Nephron (organoid): Measurements from ENCODE around the gene RPP25L.

Source experiments
- H3K27ac Mint-ChIP-seq, 3 experiments: 2 replicates each; pipeline ENCODE4 v1.8.0; 2020; ENCODE audit warnings: mixed read lengths in 3 of 3, mild to moderate bottlenecking in 2 of 3, moderate library complexity in 1 of 3
- H3K27me3 Mint-ChIP-seq: 2 replicates; pipeline ENCODE4 v1.8.0; 2021; ENCODE audit warnings: low read depth, mild to moderate bottlenecking, moderate library complexity, mixed read lengths
- H3K36me3 Mint-ChIP-seq: 2 replicates; pipeline ENCODE4 v1.8.0; 2020; ENCODE audit warnings: low read depth, mixed read lengths
- H3K4me1 Mint-ChIP-seq: 2 replicates; pipeline ENCODE4 v1.8.0; 2020; ENCODE audit warnings: mixed read lengths
- H3K4me3 Mint-ChIP-seq, 3 experiments: 2 replicates each; pipeline ENCODE4 v1.8.0; 2020; ENCODE audit warnings: mild to moderate bottlenecking in 3 of 3, mixed read lengths in 3 of 3, moderate library complexity in 2 of 3
- H3K9me3 Mint-ChIP-seq: 2 replicates; pipeline ENCODE4 v1.8.0; 2020; ENCODE audit warnings: mixed read lengths
- CTCF ChIP-seq, 3 experiments: fragments of 200-600 bp; sonication (generic); IDR thresholded peaks; one replicate each; pipeline ENCODE4 v1.5.0; 2021; ENCODE audit warnings: antibody characterized with exemption in 3 of 3; ENCODE audit not compliant: unreplicated experiment in 3 of 3

RPP25L gene

GRCh38 chr9:34581318-34581717, 30.6 kb downstream of the RPP25L start:
- Mint-ChIP-seq H3K36me3 (no peaks in the 10 kb centered on the region), H3K27me3 (peaks cover 53% of the 10 kb centered on the region), H3K4me1 (peaks cover 76% of the 10 kb centered on the region), H3K4me3 (peak overlapping the region in 2 of 3 experiments; percentile 17 to 47), H3K9me3 (no peaks in the 10 kb centered on the region), H3K27ac (peak overlapping the region; percentile 92 to 96 (median 94))
- TF ChIP-seq CTCF (IDR thresholded peaks at IDR 0.05; ENCODE audit: unreplicated experiment in 3 of 3), result no peak

- Mint-ChIP-seq H3K9me3 (no peaks in the 10 kb centered on the region), H3K27me3 (peaks cover 51% of the 10 kb centered on the region), H3K27ac (peak overlapping the region; percentile 92 to 96 (median 94)), H3K36me3 (no peaks in the 10 kb centered on the region), H3K4me1 (peaks cover 78% of the 10 kb centered on the region), H3K4me3 (peak overlapping the region; percentile 17 to 50 (median 47))
- no peak for TF ChIP-seq CTCF (IDR thresholded peaks at IDR 0.05; ENCODE audit: unreplicated experiment in 3 of 3)
Observed at GRCh38 chr9:34580358-34580757, 31.5 kb downstream of the RPP25L start.

- TF ChIP-seq CTCF (IDR thresholded peaks at IDR 0.05; ENCODE audit: unreplicated experiment in 3 of 3), result no peak
- H3K27ac Mint-ChIP-seq, result peak overlapping the region; percentile 92 to 96 (median 94)
- peak overlapping the region; percentile 50 to 62 (median 60) for H3K4me3 Mint-ChIP-seq
- H3K9me3 Mint-ChIP-seq, result no peaks in the 10 kb centered on the region
- H3K27me3 Mint-ChIP-seq, result peaks cover 49% of the 10 kb centered on the region
- no peaks in the 10 kb centered on the region for H3K36me3 Mint-ChIP-seq
- peaks cover 80% of the 10 kb centered on the region for H3K4me1 Mint-ChIP-seq
Observed at GRCh38 chr9:34579808-34580163, 32.1 kb downstream of the RPP25L start.

- Mint-ChIP-seq H3K4me1 (peaks cover 81% of the 10 kb centered on the region), H3K36me3 (no peaks in the 10 kb centered on the region), H3K27ac (peak overlapping the region; percentile 92 to 96 (median 94)), H3K27me3 (peaks cover 45% of the 10 kb centered on the region), H3K4me3 (peak overlapping the region; percentile 49 to 84 (median 77)), H3K9me3 (no peaks in the 10 kb centered on the region)
- no peak for TF ChIP-seq CTCF (IDR thresholded peaks at IDR 0.05; ENCODE audit: unreplicated experiment in 3 of 3)
Observed at GRCh38 chr9:34579104-34579807, 32.6 kb downstream of the RPP25L start.

- TF ChIP-seq CTCF (IDR thresholded peaks at IDR 0.05; ENCODE audit: unreplicated experiment in 3 of 3), result peak in 1 of 3 experiments; percentile 24
- Mint-ChIP-seq H3K4me1 (peaks cover 80% of the 10 kb centered on the region), H3K4me3 (peak overlapping the region; percentile 76 to 84 (median 77)), H3K36me3 (no peaks in the 10 kb centered on the region), H3K27ac (peak overlapping the region; percentile 92 to 96 (median 94)), H3K9me3 (no peaks in the 10 kb centered on the region), H3K27me3 (peaks cover 43% of the 10 kb centered on the region)
Observed at GRCh38 chr9:34578241-34579103, 33.4 kb downstream of the RPP25L start.
